Measurements from ENCODE around the gene NINL.
A peak's percentile ranks its signal among the peaks of the same experiment; 100 is the strongest.
"Not testable (repeated sequence)": the region's sequence is repeated elsewhere in the genome, so short reads cannot be mapped to it uniquely, and the experiment has no call there.

NINL gene

GRCh38 chr20:25484224-25484846, 101.0 kb downstream of the NINL start:
- DNase-seq (ENCODE audit: low spot score), result no peak

- DNase-seq (ENCODE audit: low spot score), result no peak
These were observed 101.7 kb downstream of the NINL start for GRCh38 chr20:25483431-25484132.

GRCh38 chr20:25481918-25482253, 103.4 kb downstream of the NINL start:
- no peak for DNase-seq (ENCODE audit: low spot score)

- no peak for DNase-seq (ENCODE audit: low spot score)
These were observed 104.0 kb downstream of the NINL start for GRCh38 chr20:25481235-25481917.

- no peak for DNase-seq (ENCODE audit: low spot score)
These were observed 104.5 kb downstream of the NINL start for GRCh38 chr20:25480797-25481196.

- DNase-seq (ENCODE audit: low spot score), result no peak
These were observed 105.2 kb downstream of the NINL start for GRCh38 chr20:25480156-25480555.

- no peak for DNase-seq (ENCODE audit: low spot score)
These were observed 105.7 kb downstream of the NINL start for GRCh38 chr20:25479638-25480037.

GRCh38 chr20:25478889-25479568, 106.3 kb downstream of the NINL start:
- DNase-seq (ENCODE audit: low spot score), result no peak

- no peak for DNase-seq (ENCODE audit: low spot score)
These were observed 108.1 kb downstream of the NINL start for GRCh38 chr20:25477014-25477882.

- no peak for DNase-seq (ENCODE audit: low spot score)
These were observed 109.0 kb downstream of the NINL start for GRCh38 chr20:25476106-25477013.

- not testable (repeated sequence) for DNase-seq (ENCODE audit: low spot score)
These were observed 112.0 kb downstream of the NINL start for GRCh38 chr20:25473297-25473696.

GRCh38 chr20:25471020-25471419, 114.3 kb downstream of the NINL start:
- no peak for DNase-seq (ENCODE audit: low spot score)

- DNase-seq (ENCODE audit: low spot score), result peak; percentile 7
These were observed 115.3 kb downstream of the NINL start for GRCh38 chr20:25470045-25470444.

GRCh38 chr20:25469558-25469957, 115.8 kb downstream of the NINL start:
- no peak for DNase-seq (ENCODE audit: low spot score)

- no peak for DNase-seq (ENCODE audit: low spot score)
These were observed 116.9 kb downstream of the NINL start for GRCh38 chr20:25468126-25469075.

- DNase-seq (ENCODE audit: low spot score), result no peak
These were observed 117.9 kb downstream of the NINL start for GRCh38 chr20:25467441-25467840.

- DNase-seq (ENCODE audit: low spot score), result no peak
These were observed 118.5 kb downstream of the NINL start for GRCh38 chr20:25466846-25467245.

GRCh38 chr20:25465243-25466135, 119.8 kb downstream of the NINL start:
- DNase-seq (ENCODE audit: low spot score), result no peak

Data from LoVo (cell line).